ENCODE results near the gene TNIK. TPM values are rescaled to one million over a fixed set of nuclear protein-coding genes. Genes with fewer than 3 reads are reported as not detected.

Gene TNIK
- total and polyA plus RNA-seq, 2 of the 13 experiments (the other 11 are each of a cell fraction or from before 2014, with no cell fraction given) = 0.15 to 0.22 TPM

DNA sequence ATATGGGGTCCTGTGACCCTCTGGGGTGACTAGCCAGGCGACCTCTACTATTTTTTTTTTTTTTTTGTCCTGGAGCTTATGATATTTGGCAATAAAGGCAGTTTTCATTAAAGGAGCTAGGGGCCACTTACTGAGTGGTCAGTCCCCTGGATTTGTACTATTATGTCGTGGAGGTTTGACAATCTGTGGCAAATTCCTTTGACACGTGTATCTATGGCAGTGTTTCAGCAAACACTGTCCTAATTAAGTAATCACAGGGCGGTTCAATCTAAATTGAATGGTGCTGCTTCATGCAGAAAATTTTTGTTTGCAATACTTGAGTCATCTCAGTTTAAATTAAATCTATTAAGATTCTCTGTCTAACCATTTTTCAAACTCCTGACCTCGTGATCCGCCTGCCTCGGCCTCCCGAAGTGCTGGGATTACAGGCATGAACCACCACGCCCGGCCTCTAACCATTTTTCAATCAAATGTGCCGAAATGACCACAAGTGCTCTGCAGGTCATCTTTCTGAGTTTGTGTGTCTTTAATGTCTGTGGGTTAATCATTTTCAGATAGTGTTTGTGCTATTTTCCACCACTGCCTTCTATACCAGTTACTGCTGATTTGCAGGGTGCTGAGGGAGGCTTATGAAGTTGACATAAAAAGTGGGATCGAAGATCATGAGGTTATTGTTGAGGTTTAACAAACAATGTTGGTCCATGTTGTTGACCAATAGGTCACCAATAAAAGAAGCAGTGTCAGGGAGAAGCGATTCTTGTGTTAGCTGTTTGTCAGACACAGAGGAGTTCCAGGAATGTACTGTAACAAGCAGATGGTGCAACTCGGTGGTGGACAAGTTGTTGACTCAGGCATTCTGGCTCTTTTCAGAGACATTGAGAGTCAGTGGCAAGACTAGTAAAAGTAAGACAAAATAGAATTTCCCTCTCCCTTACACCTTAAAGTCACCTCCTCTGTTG, 415.1 kb downstream of the TNIK start (continued):
- TF ChIP-seq, protein P1, sequence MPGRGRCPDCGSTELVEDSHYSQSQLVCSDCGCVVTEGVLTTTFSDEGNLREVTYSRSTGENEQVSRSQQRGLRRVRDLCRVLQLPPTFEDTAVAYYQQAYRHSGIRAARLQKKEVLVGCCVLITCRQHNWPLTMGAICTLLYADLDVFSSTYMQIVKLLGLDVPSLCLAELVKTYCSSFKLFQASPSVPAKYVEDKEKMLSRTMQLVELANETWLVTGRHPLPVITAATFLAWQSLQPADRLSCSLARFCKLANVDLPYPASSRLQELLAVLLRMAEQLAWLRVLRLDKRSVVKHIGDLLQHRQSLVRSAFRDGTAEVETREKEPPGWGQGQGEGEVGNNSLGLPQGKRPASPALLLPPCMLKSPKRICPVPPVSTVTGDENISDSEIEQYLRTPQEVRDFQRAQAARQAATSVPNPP (CRISPR knock-in tag; IDR thresholded peaks at IDR 0.05) = peak; percentile 82
- TF ChIP-seq RFX3 (CRISPR knock-in tag; IDR thresholded peaks at IDR 0.05) = no peak
- TF ChIP-seq, protein P2, sequence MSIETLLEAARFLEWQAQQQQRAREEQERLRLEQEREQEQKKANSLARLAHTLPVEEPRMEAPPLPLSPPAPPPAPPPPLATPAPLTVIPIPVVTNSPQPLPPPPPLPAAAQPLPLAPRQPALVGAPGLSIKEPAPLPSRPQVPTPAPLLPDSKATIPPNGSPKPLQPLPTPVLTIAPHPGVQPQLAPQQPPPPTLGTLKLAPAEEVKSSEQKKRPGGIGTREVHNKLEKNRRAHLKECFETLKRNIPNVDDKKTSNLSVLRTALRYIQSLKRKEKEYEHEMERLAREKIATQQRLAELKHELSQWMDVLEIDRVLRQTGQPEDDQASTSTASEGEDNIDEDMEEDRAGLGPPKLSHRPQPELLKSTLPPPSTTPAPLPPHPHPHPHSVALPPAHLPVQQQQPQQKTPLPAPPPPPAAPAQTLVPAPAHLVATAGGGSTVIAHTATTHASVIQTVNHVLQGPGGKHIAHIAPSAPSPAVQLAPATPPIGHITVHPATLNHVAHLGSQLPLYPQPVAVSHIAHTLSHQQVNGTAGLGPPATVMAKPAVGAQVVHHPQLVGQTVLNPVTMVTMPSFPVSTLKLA (IDR thresholded peaks at IDR 0.05) = no peak
- TF ChIP-seq NR2F1 (CRISPR knock-in tag; IDR thresholded peaks at IDR 0.05) = peak; percentile 96 to 97
- TF ChIP-seq, protein P3, sequence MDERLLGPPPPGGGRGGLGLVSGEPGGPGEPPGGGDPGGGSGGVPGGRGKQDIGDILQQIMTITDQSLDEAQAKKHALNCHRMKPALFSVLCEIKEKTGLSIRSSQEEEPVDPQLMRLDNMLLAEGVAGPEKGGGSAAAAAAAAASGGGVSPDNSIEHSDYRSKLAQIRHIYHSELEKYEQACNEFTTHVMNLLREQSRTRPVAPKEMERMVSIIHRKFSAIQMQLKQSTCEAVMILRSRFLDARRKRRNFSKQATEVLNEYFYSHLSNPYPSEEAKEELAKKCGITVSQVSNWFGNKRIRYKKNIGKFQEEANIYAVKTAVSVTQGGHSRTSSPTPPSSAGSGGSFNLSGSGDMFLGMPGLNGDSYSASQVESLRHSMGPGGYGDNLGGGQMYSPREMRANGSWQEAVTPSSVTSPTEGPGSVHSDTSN (CRISPR knock-in tag; IDR thresholded peaks at IDR 0.05) = peak; percentile 56
- peak; percentile 94 for TF ChIP-seq RXRB (CRISPR knock-in tag; IDR thresholded peaks at IDR 0.05; ENCODE audit: borderline replicate concordance)
- TF ChIP-seq RAD51 (IDR thresholded peaks at IDR 0.05; ENCODE audit: borderline replicate concordance) = no peak
- no peak for TF ChIP-seq XBP1 (CRISPR knock-in tag; IDR thresholded peaks at IDR 0.05)
- no peak for TF ChIP-seq SETDB1 (CRISPR knock-in tag; IDR thresholded peaks at IDR 0.05; ENCODE audit: borderline replicate concordance)
- no peak for TF ChIP-seq KLF15 (CRISPR knock-in tag; IDR thresholded peaks at IDR 0.05; ENCODE audit: borderline replicate concordance)
- TF ChIP-seq KDM1A (CRISPR knock-in tag; IDR thresholded peaks at IDR 0.05) = peak; percentile 87
- TF ChIP-seq ZNF510 (CRISPR knock-in tag; IDR thresholded peaks at IDR 0.05; ENCODE audit: low read depth) = peak; percentile 44; the same call in 1 of the 2 replicates
- peak; percentile 30; the same call in 1 of the 2 replicates for TF ChIP-seq ZNF121 (CRISPR knock-in tag; IDR thresholded peaks at IDR 0.05)
- peak; percentile 89; the same call in 1 of the 2 replicates for TF ChIP-seq SNAPC2 (CRISPR knock-in tag; IDR thresholded peaks at IDR 0.05)
- TF ChIP-seq ZNF644 (CRISPR knock-in tag; IDR thresholded peaks at IDR 0.05; ENCODE audit: low read depth) = peak; percentile 67; the same call in 1 of the 2 replicates
- peak; percentile 99 for TF ChIP-seq KDM4B (CRISPR knock-in tag; IDR thresholded peaks at IDR 0.05)
- TF ChIP-seq, protein P4, sequence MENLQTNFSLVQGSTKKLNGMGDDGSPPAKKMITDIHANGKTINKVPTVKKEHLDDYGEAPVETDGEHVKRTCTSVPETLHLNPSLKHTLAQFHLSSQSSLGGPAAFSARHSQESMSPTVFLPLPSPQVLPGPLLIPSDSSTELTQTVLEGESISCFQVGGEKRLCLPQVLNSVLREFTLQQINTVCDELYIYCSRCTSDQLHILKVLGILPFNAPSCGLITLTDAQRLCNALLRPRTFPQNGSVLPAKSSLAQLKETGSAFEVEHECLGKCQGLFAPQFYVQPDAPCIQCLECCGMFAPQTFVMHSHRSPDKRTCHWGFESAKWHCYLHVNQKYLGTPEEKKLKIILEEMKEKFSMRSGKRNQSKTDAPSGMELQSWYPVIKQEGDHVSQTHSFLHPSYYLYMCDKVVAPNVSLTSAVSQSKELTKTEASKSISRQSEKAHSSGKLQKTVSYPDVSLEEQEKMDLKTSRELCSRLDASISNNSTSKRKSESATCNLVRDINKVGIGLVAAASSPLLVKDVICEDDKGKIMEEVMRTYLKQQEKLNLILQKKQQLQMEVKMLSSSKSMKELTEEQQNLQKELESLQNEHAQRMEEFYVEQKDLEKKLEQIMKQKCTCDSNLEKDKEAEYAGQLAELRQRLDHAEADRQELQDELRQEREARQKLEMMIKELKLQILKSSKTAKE (CRISPR knock-in tag; IDR thresholded peaks at IDR 0.05; ENCODE audit: borderline replicate concordance) = peak; percentile 95
- TF ChIP-seq, protein P5, sequence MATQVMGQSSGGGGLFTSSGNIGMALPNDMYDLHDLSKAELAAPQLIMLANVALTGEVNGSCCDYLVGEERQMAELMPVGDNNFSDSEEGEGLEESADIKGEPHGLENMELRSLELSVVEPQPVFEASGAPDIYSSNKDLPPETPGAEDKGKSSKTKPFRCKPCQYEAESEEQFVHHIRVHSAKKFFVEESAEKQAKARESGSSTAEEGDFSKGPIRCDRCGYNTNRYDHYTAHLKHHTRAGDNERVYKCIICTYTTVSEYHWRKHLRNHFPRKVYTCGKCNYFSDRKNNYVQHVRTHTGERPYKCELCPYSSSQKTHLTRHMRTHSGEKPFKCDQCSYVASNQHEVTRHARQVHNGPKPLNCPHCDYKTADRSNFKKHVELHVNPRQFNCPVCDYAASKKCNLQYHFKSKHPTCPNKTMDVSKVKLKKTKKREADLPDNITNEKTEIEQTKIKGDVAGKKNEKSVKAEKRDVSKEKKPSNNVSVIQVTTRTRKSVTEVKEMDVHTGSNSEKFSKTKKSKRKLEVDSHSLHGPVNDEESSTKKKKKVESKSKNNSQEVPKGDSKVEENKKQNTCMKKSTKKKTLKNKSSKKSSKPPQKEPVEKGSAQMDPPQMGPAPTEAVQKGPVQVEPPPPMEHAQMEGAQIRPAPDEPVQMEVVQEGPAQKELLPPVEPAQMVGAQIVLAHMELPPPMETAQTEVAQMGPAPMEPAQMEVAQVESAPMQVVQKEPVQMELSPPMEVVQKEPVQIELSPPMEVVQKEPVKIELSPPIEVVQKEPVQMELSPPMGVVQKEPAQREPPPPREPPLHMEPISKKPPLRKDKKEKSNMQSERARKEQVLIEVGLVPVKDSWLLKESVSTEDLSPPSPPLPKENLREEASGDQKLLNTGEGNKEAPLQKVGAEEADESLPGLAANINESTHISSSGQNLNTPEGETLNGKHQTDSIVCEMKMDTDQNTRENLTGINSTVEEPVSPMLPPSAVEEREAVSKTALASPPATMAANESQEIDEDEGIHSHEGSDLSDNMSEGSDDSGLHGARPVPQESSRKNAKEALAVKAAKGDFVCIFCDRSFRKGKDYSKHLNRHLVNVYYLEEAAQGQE (IDR thresholded peaks at IDR 0.05; ENCODE audit: borderline replicate concordance in 1 of 2, low read depth in 1 of 2, low read length in 2 of 2) = peak in 1 of 2 experiments; percentile 70; a peak in 2 of 4 replicates
- TF ChIP-seq NCOR1 (IDR thresholded peaks at IDR 0.05; ENCODE audit: borderline replicate concordance, low read length) = peak; percentile 96

Data from HepG2 (cell line).